Measurements from ENCODE around the gene TOR1AIP2.

TOR1AIP2 gene

DNA sequence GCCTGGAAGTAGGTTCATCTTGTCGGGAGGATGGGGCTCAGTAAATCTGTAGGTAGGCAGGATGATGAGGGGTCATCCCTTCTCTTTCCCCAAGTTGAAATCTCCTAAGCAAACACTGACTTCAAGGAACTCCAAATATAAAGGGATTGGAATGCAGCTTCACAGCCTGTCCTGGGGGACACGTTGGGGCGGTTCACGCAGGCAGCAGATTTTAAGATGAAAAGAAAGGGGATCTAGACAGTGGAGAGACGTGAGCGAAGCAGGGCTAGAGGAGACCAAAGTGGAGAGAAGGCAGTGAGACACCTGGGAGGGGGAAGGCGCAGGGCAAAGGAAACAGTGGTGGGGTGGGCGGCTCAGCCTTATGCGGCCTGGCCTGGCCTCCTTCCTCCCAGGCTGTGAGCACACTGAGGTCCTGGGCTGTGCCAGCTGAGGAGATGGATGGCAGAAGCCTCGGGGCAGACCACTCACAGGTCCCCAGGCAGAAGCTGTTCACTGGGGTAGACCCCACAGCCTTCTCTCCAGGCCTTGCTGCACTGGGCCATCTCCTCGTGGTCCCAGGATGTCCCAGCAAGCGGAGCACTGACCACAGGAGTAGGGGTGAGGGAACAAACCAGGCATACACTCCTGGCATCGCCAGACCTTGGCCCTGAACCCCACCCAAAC lies 51.7 kb downstream of the TOR1AIP2 start:
- DNase-seq (ENCODE audit: low read depth): no peak

GRCh38 chr1:179825206-179825605 lies 52.4 kb downstream of the TOR1AIP2 start:
- DNase-seq (ENCODE audit: low read depth): no peak

DNA sequence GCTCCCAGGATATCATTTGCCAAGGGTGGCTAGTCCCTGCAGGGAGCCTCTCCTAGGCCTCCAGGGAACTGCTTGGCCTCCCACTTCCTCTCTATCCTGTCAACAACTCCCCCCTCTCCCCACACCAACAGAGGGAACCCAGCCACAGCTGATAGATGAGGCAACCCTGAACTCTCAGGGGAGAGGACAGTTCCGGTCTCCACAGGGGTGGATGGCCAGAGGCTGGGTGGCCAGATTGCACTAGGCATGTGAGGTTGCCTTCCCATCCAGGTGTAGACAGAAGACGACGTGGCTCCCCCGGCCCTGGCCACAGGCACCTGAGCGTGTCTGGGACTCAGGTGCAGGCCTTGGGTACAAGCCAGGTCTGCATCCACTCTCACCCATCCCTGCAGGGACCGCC lies 53.3 kb downstream of the TOR1AIP2 start:
- no peak for DNase-seq (ENCODE audit: low read depth)

GRCh38 chr1:179823693-179824092 lies 53.9 kb downstream of the TOR1AIP2 start:
- no peak for DNase-seq (ENCODE audit: low read depth)

DNA sequence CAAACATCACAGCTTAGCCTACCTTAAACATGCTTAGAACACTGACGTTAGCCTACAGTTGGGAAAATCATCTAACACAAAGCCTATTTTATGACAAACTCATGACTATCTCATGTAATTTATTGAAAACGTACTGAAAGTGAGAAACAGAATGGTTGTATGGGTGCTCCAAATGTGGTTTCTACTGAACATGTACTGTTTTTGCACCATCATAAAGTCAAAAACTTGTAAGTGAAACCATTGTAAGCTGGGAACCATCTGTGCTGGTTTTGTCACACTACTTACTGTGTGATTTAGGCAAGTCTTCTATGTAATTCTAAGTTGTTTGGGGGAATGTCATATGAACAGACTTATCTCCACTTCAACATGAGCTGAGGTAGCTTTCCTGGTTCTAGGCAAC lies 55.5 kb downstream of the TOR1AIP2 start:
- no peak for DNase-seq (ENCODE audit: low read depth)

DNA sequence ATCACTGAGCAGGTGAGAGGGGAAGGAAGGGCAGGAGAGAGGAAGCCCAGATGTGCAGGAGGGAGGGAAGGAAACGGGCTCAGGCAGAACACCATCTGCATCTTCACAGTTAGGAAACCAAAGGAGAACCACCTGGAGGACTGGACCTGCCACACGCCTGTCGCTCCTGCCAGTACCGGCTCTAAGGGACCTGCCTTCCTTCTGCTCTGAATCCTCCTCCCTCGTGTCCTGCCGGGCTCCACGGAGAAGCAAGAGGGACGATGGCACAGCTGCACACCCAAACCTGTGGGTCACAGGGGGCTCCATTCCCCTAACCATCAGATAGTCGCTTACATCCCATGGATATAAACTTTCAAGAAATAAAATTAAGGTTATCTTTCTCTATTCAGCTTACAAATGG lies 56.1 kb downstream of the TOR1AIP2 start:
- no peak for DNase-seq (ENCODE audit: low read depth)

- no peak for DNase-seq (ENCODE audit: low read depth)
Observed at GRCh38 chr1:179820226-179820970, 57.2 kb downstream of the TOR1AIP2 start.

DNA sequence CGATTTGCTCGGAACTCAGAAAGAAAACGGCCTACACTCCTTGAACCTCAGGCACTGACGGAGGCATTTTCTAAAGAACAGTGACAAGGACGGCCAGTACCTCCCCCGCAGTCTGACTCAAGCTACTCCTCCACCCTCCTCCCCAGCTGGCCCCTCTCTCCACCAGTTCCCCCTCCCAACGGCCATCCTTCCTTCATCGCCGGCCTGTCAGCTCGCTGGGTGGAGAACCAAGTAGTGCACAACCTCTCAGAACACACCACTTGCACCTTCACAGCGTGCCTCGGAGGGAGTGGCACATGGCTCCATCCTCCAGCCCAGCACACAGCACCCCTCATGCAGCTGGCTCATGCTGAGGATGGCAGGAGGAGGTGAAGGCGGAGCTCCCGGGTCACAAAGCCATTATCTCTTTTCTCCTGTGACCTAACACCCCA lies 58.8 kb downstream of the TOR1AIP2 start:
- DNase-seq (ENCODE audit: low read depth): no peak

- no peak for DNase-seq (ENCODE audit: low read depth)
Observed at GRCh38 chr1:179818260-179818659, 59.3 kb downstream of the TOR1AIP2 start.

GRCh38 chr1:179817789-179818188 lies 59.8 kb downstream of the TOR1AIP2 start:
- no peak for DNase-seq (ENCODE audit: low read depth)

- no peak for DNase-seq (ENCODE audit: low read depth)
Observed at GRCh38 chr1:179817056-179817455, 60.5 kb downstream of the TOR1AIP2 start.

DNA sequence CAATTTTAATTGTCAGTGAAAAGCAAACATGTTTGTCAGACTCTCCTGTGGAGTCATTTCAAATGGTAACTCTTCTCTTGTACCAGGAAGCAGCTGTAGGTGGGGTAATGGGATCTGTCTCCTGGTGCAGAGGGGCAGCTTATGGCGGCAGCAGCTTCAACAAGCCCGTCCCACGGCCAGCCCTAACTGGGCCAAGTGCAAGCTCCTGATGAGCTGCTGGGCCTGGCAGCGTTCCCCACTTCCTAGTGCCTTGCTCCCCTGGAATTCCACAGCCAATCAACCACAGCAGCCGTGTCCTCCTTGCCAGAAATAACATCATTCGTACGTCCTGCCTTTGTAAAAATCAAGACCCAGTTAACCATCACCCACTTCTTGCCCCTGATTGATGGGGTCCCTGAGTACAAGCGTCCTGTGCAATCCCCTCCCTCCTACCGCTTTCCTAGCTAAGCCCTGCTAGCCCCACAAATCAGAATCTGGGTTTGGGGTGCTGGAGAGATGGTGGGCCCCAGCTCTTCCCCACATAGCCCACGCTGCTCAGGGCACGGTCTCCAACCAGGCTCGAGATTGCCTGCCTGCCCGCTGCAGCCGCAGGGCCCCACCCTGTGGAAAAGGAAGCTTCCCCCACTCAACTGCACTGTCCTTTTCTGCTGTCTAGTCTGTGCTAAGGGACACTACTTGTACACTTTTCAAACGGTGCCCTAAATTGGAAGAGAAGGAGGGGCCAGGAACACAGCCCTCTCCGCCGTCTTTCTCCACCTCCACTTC lies 61.2 kb downstream of the TOR1AIP2 start:
- no peak for DNase-seq (ENCODE audit: low read depth)

GRCh38 chr1:179815641-179816040 lies 62.0 kb downstream of the TOR1AIP2 start:
- DNase-seq (ENCODE audit: low read depth): no peak

- no peak for DNase-seq (ENCODE audit: low read depth)
Observed at GRCh38 chr1:179814546-179814838, 63.1 kb downstream of the TOR1AIP2 start.

DNA sequence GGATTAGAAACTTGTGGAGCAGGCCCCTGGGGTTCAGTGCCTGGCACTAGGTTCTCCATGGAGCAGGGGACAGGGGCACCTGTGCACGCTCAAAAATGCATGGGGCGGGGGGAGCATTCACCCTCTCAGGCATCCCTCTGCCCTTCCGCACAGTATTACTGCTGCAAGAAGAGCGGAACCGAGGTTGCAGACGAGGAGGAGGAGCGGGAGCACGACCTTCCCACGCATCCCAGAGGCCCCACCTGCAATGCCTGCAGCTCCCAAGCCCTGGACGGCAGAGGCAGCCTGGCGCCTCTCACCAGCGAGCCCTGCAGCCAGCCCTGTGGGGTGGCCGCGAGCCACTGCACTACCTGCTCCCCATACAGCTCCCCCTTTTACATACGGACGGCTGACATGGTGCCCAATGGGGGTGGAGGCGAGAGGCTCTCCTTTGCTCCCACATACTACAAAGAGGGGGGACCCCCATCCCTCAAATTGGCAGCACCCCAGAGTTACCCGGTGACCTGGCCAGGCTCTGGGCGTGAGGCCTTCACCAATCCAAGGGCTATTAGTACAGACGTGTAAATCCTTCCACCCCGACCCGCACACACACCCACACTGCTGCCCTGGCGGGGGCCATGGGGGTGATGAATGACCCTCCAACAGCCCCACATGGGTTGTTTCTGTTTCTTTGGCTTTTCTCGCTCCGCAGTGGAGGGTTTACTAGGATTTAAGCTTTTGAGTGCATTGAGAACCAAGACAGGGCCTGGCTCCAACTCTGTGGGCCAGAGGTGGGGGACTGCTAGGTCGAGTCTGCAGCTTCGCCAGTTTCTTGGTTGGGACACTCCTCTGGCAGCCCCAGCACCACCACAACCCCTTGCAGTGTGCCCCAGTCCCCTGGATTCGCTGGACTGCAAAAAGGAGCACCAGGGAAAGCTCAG lies 63.7 kb downstream of the TOR1AIP2 start:
- DNase-seq (ENCODE audit: low read depth): no peak

GRCh38 chr1:179812501-179813292 lies 64.9 kb downstream of the TOR1AIP2 start:
- DNase-seq (ENCODE audit: low read depth): no peak

- no peak for DNase-seq (ENCODE audit: low read depth)
Observed at GRCh38 chr1:179810367-179810715, 67.3 kb downstream of the TOR1AIP2 start.

DNA sequence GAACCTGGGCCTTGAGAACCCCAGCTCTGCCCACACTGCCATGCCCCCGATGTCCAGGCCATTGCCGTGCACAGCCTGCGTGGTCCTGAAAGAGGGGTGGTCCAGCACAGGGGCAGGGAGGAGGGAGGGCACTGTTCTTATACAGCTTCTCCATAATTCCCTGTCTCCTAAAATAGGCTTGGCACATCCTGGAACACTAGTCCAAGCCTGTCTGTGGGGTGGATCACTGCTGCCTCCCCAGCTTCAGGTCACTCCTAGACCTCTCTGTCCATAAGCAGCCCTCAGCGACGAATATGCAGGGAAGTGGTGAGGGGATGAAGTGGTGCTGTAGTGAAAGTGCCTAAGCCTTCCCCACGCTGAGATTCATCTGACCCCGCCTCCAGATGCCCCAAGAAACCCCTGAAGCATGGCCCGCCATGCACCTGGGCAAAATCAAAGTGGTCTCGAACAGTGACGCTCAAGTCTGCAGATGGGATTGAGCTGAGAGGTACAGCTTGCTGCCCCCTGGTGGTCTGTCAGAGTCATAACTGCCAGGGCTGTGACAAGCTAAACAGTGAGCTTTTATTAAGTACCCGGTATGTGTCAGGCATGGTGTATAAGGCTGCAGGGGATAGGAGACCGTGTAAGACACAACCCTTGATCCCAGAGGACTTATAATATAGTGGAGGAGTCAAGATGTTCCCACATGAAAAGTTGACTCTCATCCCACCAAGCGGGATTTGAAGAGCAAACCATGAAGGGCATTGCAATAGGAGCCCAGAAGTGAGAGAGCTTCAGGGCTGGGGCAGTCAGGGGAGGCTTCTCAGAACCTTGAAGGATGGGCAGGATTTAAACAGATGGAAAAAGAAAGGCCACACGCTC lies 67.9 kb downstream of the TOR1AIP2 start:
- DNase-seq (ENCODE audit: low read depth): peak; percentile 60

DNA sequence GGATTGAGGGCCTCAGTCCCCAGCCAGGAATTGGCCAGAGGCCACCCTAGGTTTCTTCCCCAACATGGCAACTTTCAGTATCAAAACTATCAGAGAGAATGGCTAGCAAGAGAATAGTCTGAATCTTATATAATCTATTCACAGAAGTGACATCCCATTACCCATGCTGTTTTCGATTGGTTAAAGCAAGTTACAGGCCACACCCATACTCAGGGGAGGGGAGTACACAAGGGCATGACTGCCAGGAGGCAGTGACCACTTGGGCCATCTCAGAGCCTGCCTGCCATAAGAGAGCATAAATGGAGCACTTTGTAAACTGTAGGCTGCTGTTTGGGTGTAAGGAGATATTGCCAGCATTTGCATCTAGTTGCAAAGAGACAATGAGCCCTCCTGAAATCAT lies 69.1 kb downstream of the TOR1AIP2 start:
- DNase-seq (ENCODE audit: low read depth): no peak

GRCh38 chr1:179807691-179808485 lies 69.7 kb downstream of the TOR1AIP2 start:
- no peak for DNase-seq (ENCODE audit: low read depth)

Measured in stimulated activated CD8-positive, alpha-beta memory T cell treated with anti-CD3 and anti-CD28 coated beads, Interleukin-12 subunit alpha, Interleukin-12 subunit beta, amount 100 ng/mL, for 1 hour (primary cell).